ENCODE measurements around the gene NHLH1.

DNA sequence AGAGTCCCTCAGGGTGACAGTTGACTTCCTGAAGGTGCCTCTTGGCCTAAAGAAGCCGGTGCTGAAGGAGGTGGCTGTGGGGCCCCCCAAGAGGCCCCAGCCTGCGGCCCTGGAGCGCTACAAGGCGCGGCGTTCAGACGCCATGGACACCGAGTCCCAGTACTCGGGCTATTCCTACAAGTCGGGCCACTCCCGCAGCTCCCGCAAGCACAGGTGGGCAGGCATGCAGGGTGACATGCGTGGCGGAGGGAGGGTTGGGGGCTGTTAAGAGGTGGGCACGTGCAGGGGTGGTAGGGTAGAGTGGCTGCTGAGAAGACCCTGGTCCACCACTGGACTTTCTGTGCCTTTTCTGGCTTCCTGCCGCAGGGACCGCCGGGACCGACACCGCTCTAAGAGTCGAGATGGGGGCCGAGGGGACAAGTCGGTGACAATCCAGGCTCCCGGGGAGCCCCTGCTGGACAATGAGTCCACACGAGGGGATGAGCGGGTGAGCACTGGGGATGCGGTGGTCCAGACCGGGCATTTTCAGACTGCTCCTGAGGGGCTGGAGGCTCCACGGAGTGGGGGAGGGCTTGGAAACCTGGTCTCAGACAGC lies 48.9 kb downstream of the NHLH1 start:
- no peak for TF ChIP-seq EZH2phosphoT487 (IDR thresholded peaks at IDR 0.05; ENCODE audit: borderline replicate concordance, low read depth, low read length)
- no peak for TF ChIP-seq CTCF (conservative IDR thresholded peaks at IDR 0.05; ENCODE audit: low read length)

All from OCI-LY7 (cell line).